ENCODE data around the gene RPA4. TPM values are rescaled to one million over a fixed set of nuclear protein-coding genes. Genes with fewer than 3 reads are reported as not detected.

The RPA4 gene
- polyA plus RNA-seq, 3 donors, result 0.18 to 1.1 (median 0.27) TPM

DNA sequence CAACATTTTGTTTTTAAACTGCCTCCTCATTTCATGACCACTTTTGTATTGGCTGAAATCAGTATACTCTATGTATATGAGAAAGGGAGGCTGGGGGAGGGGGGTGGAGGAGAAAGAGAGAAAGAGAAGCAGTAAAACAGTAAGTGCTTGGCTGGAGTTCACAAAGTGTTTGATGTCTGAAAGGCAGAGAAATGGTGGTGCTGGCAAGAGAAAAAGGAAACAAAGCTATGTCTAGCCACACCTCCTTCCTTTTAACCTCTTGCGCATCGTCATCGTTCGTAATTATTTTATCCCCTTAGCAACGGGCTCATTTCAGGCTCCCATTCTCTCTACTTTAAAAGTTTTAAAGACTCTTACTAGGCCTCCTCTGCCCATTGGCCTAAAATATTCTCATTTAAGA, 25.6 kb downstream of the RPA4 start:
- no CpG with 5 or more reads among the region's 5 CpGs for WGBS (ENCODE audit: insufficient coverage)
- Histone ChIP-seq H3K27me3 (ENCODE audit: control insufficient read depth in 2 of 2, insufficient read depth in 2 of 2, low read length in 2 of 2) (no peaks in the 10 kb centered on the region), H3K27ac (ENCODE audit: low read depth in 1 of 2, low read length in 2 of 2) (no peak overlapping the region), H3K36me3 (replicated peaks in 1 of 2; ENCODE audit: control insufficient read depth in 1 of 2, insufficient read depth in 2 of 2, low read length in 2 of 2) (peaks cover 0 to 2% of the 10 kb centered on the region in 2 donors), H3K9ac (ENCODE audit: insufficient read depth, low read length, poor library complexity, severe bottlenecking) (no peak overlapping the region), H3K4me3 (replicated peaks in 1 of 3; ENCODE audit: low read depth in 2 of 3, low read length in 3 of 3) (no peak overlapping the region), H3K9me3 (replicated peaks in 1 of 2; ENCODE audit: control insufficient read depth in 1 of 2, insufficient read depth in 1 of 2, low read length in 2 of 2) (no peaks in the 10 kb centered on the region), H2AFZ (ENCODE audit: insufficient read depth, low read depth, low read length, poor library complexity, severe bottlenecking) (no peak overlapping the region), H4K20me1 (ENCODE audit: insufficient read depth, low read length) (no peaks in the 10 kb centered on the region), H3K79me2 (ENCODE audit: insufficient read depth, low read length) (no peaks in the 10 kb centered on the region), H3K4me2 (replicated peaks; ENCODE audit: extremely low read depth, low read length, poor library complexity, severe bottlenecking) (no peak overlapping the region), H3K4me1 (ENCODE audit: control insufficient read depth in 1 of 2, insufficient read depth in 2 of 2, low read length in 2 of 2) (no peaks in the 10 kb centered on the region)
- Mint-ChIP-seq H3K27ac (no peak overlapping the region), H3K27me3 (ENCODE audit: low read depth in 3 of 3) (peaks cover 0 to 5% (median 0%) of the 10 kb centered on the region in 3 donors), H3K36me3 (peaks cover 2 to 6% of the 10 kb centered on the region in 2 donors), H3K4me1 (no peaks in the 10 kb centered on the region), H3K4me3 (no peak overlapping the region), H3K9me3 (no peaks in the 10 kb centered on the region)
- intact Hi-C loops (cut with micrococcal nuclease), result no loop called here
- TF ChIP-seq, protein P1, sequence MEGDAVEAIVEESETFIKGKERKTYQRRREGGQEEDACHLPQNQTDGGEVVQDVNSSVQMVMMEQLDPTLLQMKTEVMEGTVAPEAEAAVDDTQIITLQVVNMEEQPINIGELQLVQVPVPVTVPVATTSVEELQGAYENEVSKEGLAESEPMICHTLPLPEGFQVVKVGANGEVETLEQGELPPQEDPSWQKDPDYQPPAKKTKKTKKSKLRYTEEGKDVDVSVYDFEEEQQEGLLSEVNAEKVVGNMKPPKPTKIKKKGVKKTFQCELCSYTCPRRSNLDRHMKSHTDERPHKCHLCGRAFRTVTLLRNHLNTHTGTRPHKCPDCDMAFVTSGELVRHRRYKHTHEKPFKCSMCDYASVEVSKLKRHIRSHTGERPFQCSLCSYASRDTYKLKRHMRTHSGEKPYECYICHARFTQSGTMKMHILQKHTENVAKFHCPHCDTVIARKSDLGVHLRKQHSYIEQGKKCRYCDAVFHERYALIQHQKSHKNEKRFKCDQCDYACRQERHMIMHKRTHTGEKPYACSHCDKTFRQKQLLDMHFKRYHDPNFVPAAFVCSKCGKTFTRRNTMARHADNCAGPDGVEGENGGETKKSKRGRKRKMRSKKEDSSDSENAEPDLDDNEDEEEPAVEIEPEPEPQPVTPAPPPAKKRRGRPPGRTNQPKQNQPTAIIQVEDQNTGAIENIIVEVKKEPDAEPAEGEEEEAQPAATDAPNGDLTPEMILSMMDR (IDR thresholded peaks at IDR 0.05), result no peak
- DNase-seq, result no peak

DNA sequence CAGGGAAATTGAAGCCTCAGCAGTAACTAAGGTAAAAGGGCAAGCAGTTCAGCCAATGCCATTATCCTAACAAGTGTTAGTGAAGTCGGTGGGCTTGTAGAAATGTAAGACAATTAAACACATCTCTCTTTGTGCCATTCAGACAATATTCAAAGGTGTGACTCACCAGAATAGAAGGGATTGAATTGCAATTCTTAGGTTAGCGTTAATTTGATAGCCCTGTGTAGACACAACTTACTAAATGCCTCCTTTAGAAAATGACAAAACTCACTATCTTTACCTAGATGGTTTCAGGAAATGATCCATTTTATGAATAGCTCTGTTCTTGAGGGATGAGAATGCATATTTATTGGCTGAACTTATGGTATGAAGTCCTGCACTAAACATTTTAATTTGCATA, 35.2 kb downstream of the RPA4 start:
- TF ChIP-seq, protein P1 (IDR thresholded peaks at IDR 0.05), result no peak
- Histone ChIP-seq H3K9me3 (replicated peaks in 1 of 2; ENCODE audit: control insufficient read depth in 1 of 2, insufficient read depth in 1 of 2, low read length in 2 of 2) (no peaks in the 10 kb centered on the region), H3K36me3 (replicated peaks in 1 of 2; ENCODE audit: control insufficient read depth in 1 of 2, insufficient read depth in 2 of 2, low read length in 2 of 2) (peaks cover 7 to 12% of the 10 kb centered on the region in 2 donors), H3K9ac (ENCODE audit: insufficient read depth, low read length, poor library complexity, severe bottlenecking) (no peak overlapping the region), H3K4me3 (replicated peaks in 1 of 3; ENCODE audit: low read depth in 2 of 3, low read length in 3 of 3) (no peak overlapping the region), H4K20me1 (ENCODE audit: insufficient read depth, low read length) (no peaks in the 10 kb centered on the region), H3K4me1 (ENCODE audit: control insufficient read depth in 1 of 2, insufficient read depth in 2 of 2, low read length in 2 of 2) (no peaks in the 10 kb centered on the region), H3K27me3 (ENCODE audit: control insufficient read depth in 2 of 2, insufficient read depth in 2 of 2, low read length in 2 of 2) (no peaks in the 10 kb centered on the region), H3K4me2 (replicated peaks; ENCODE audit: extremely low read depth, low read length, poor library complexity, severe bottlenecking) (no peak overlapping the region), H2AFZ (ENCODE audit: insufficient read depth, low read depth, low read length, poor library complexity, severe bottlenecking) (no peak overlapping the region), H3K27ac (ENCODE audit: low read depth in 1 of 2, low read length in 2 of 2) (no peak overlapping the region), H3K79me2 (ENCODE audit: insufficient read depth, low read length) (no peaks in the 10 kb centered on the region)
- no peak overlapping the region for H3K27ac Mint-ChIP-seq
- WGBS (ENCODE audit: insufficient coverage), result no CpG with 5 or more reads among the region's 2 CpGs
- H3K36me3 Mint-ChIP-seq, result peaks cover 7 to 29% of the 10 kb centered on the region in 2 donors
- intact Hi-C loops (cut with micrococcal nuclease), result no loop called here
- no peak overlapping the region for H3K4me3 Mint-ChIP-seq
- no peaks in the 10 kb centered on the region for H3K9me3 Mint-ChIP-seq
- no peak for DNase-seq
- peaks cover 1% of the 10 kb centered on the region for H3K4me1 Mint-ChIP-seq
- peaks cover 0 to 3% (median 0%) of the 10 kb centered on the region in 3 donors for H3K27me3 Mint-ChIP-seq (ENCODE audit: low read depth in 3 of 3)

Measured in CD14-positive monocyte (primary cell).